K562 (cell line): Measurements from ENCODE around the gene CALCB. TPM values are rescaled to one million over a fixed set of nuclear protein-coding genes. Genes with fewer than 3 reads are reported as not detected.

Experiments used
- ATAC-seq: fragments of 200-7000 bp; cut with Tn5 transposase; 3 replicates; pipeline ENCODE4 v1.9.1; 2020; ENCODE audit warnings: moderate library complexity
- BruUV-seq: library from RNA; stranded (reverse); fragments of 400-500 nt; replicated peaks from 2 replicates; lab custom pipeline; 2021; lab: Mats Ljungman, UMichigan
- CTCF ChIA-PET: fragments of 300-600 bp; formaldehyde crosslinking; extraction: SDS; loops from one replicate; lab custom pipeline; 2021; ENCODE audit warnings: low intra/inter-chr PET ratio; lab: Yijun Ruan, JAX
- POLR2A ChIA-PET: fragments of 300-600, 350-650 bp; sonication (Branson Sonifier 250); formaldehyde crosslinking; extraction: SDS; loops from one replicate; lab custom pipeline; 2021; ENCODE audit warnings: antibody characterized with exemption, inconsistent platforms; lab: Yijun Ruan, JAX
- DNase-seq, 4 experiments: peaks; one replicate each; pipeline versions ENCODE4 v3.0.0 to v3.0.0-alpha.2; 2011 to 2018; ENCODE audit warnings: low spot score in 3 of 4, mixed read lengths in 3 of 4; ENCODE audit errors: extremely low read depth in 1 of 4
- FAIRE-seq: peaks from 2 replicates; lab custom pipeline; 2011; peaks lifted over from hg19 to GRCh38; lab: Jason Lieb, UNC
- H2AFZ ChIP-seq: 2 replicates; pipeline ENCODE4 v1.6.0; 2011; ENCODE audit warnings: low read depth, low read length, control low read depth, inconsistent platforms
- H3K27ac ChIP-seq: fragments of 200-600 bp; 3 replicates; pipeline ENCODE4 v1.8.0; 2011; ENCODE audit warnings: low read depth, mild to moderate bottlenecking, control low read depth, inconsistent platforms, low read length, moderate library complexity, mixed read lengths; ENCODE audit errors: extremely low read depth
- H3K27me3 ChIP-seq, 2 experiments: fragments of 300-600 bp in 1 of 2; 2 replicates in 1 of 2; 3 replicates in 1 of 2; pipeline versions ENCODE4 v1.6.0 to v1.8.0; 2011; ENCODE audit warnings: inconsistent platforms in 2 of 2, low read length in 2 of 2, mild to moderate bottlenecking in 1 of 2, mixed read lengths in 1 of 2, moderate library complexity in 1 of 2; ENCODE audit not compliant: control insufficient read depth in 2 of 2, insufficient read depth in 2 of 2
- H3K36me3 ChIP-seq: fragments of 300-600 bp; 3 replicates; pipeline ENCODE4 v1.8.0; 2011; ENCODE audit warnings: mild to moderate bottlenecking, low read length, inconsistent platforms; ENCODE audit not compliant: control insufficient read depth, insufficient read depth
- H3K4me1 ChIP-seq, 2 experiments: fragments of 200-600 bp in 1 of 2; replicated peaks in 1 of 2; 2 replicates in 1 of 2; 3 replicates in 1 of 2; pipeline versions ENCODE4 v1.5.1 to v1.8.0; 2011; ENCODE audit warnings: inconsistent platforms in 2 of 2, low read length in 2 of 2, mild to moderate bottlenecking in 1 of 2, mixed read lengths in 1 of 2, moderate library complexity in 1 of 2; ENCODE audit not compliant: control insufficient read depth in 2 of 2, insufficient read depth in 2 of 2
- H3K4me2 ChIP-seq: 2 replicates; pipeline ENCODE4 v1.6.1; 2011; ENCODE audit warnings: low read length, control low read depth, inconsistent platforms, mixed read lengths; ENCODE audit not compliant: insufficient read depth
- H3K4me3 ChIP-seq: fragments of 200-600 bp; sonication (generic), shearing (Covaris generic); 2 replicates; pipeline ENCODE4 v1.5.1; 2016; ENCODE audit warnings: control low read depth, inconsistent platforms
- H3K79me2 ChIP-seq: fragments of 200-600 bp; 3 replicates; pipeline ENCODE4 v1.8.0; 2011; ENCODE audit warnings: low read length, inconsistent platforms; ENCODE audit not compliant: control insufficient read depth, insufficient read depth
- H3K9ac ChIP-seq, 2 experiments: 2 replicates each; pipeline versions ENCODE4 v1.6.0 to v1.6.1; 2011; ENCODE audit warnings: low read depth in 2 of 2, low read length in 2 of 2, control low read depth in 1 of 2, inconsistent platforms in 1 of 2, mild to moderate bottlenecking in 1 of 2, mixed read lengths in 1 of 2; ENCODE audit not compliant: insufficient read depth in 1 of 2
- H3K9me1 ChIP-seq: one replicate; pipeline ENCODE4 v1.6.0; 2011; ENCODE audit warnings: inconsistent platforms, mild to moderate bottlenecking, low read length, moderate library complexity; ENCODE audit not compliant: control insufficient read depth, insufficient read depth
- H3K9me3 ChIP-seq: replicated peaks from 2 replicates; pipeline ENCODE4 v1.5.1; 2011; ENCODE audit warnings: low read depth, low read length, inconsistent platforms; ENCODE audit not compliant: control insufficient read depth, insufficient read depth
- H4K20me1 ChIP-seq: replicated peaks from 2 replicates; pipeline ENCODE4 v1.6.1; 2011; ENCODE audit warnings: low read length, inconsistent platforms, mixed read lengths; ENCODE audit not compliant: control insufficient read depth, insufficient read depth
- BRD4 ChIP-seq: fragments of 200-600 bp; sonication (generic); IDR thresholded peaks from 2 replicates; pipeline ENCODE4 v1.6.1; 2017; ENCODE audit warnings: inconsistent platforms
- ELF1 ChIP-seq: fragments of 200-800 bp; sonication (Bioruptor generic); IDR thresholded peaks from 2 replicates; pipeline ENCODE4 v1.6.1; 2016; ENCODE audit warnings: missing genetic modification characterization, missing compliant biosample characterization
- HEY1 ChIP-seq: fragments of 250-450 bp; sonication (Bioruptor Pico); IDR thresholded peaks from 2 replicates; pipeline ENCODE4 v1.5.0; 2020; ENCODE audit warnings: mild to moderate bottlenecking, moderate library complexity, borderline replicate concordance
- HMG20B ChIP-seq: fragments of 250-450 bp; sonication (Bioruptor Pico); IDR thresholded peaks from 2 replicates; pipeline ENCODE4 v1.5.0; 2021; ENCODE audit warnings: mild to moderate bottlenecking
- MAFK ChIP-seq: IDR thresholded peaks from 2 replicates; pipeline ENCODE4 v1.6.1; 2011; ENCODE audit warnings: low read length, improper control_type of control experiment
- MEIS2 ChIP-seq: fragments of 450-650 bp; IDR thresholded peaks from 2 replicates; pipeline ENCODE4 v1.6.1; 2014; ENCODE audit warnings: mild to moderate bottlenecking; ENCODE audit not compliant: partially characterized antibody
- MXI1 ChIP-seq: IDR thresholded peaks from 2 replicates; pipeline ENCODE4 v1.6.1; 2011; ENCODE audit warnings: low read depth, mild to moderate bottlenecking, improper control_type of control experiment, low read length
- NR1H2 ChIP-seq: sonication (generic); formaldehyde crosslinking; IDR thresholded peaks from 2 replicates; pipeline ENCODE4 v1.4.0; 2020; ENCODE audit warnings: mild to moderate bottlenecking, missing genetic modification reagents
- PCBP1 ChIP-seq: fragments of 200-400 bp; formaldehyde crosslinking; IDR thresholded peaks from 2 replicates; pipeline ENCODE4 v1.6.1; 2018; ENCODE audit warnings: mild to moderate bottlenecking, low read depth, low read length; ENCODE audit not compliant: poor library complexity, severe bottlenecking
- RNF2 ChIP-seq: sonication (generic); IDR thresholded peaks from 2 replicates; pipeline ENCODE4 v1.6.1; 2016
- SAFB ChIP-seq: fragments of 200-400 bp; formaldehyde crosslinking; IDR thresholded peaks from 2 replicates; pipeline ENCODE4 v1.6.1; 2017; ENCODE audit warnings: low read depth, low read length, borderline replicate concordance
- SLC30A9 ChIP-seq: fragments of 250-450 bp; sonication (Bioruptor Pico); IDR thresholded peaks from 2 replicates; pipeline ENCODE4 v1.8.0; 2022; ENCODE audit warnings: mild to moderate bottlenecking, moderate library complexity
- SMAD3 ChIP-seq: fragments of 450-650 bp; formaldehyde crosslinking; conservative IDR thresholded peaks from 2 replicates; pipeline ENCODE4 v1.4.0; 2020; ENCODE audit warnings: mild to moderate bottlenecking
- ZC3H8 ChIP-seq: fragments of 450-650 bp; IDR thresholded peaks from 2 replicates; pipeline ENCODE4 v1.6.1; 2017
- ZFPM2 ChIP-seq: fragments of 250-450 bp; sonication (Bioruptor Pico); IDR thresholded peaks from 2 replicates; pipeline ENCODE4 v1.5.1; 2022; ENCODE audit warnings: mild to moderate bottlenecking
- ZNF239 ChIP-seq: fragments of 250-450 bp; sonication (Bioruptor Pico); IDR thresholded peaks from 2 replicates; pipeline ENCODE4 v1.4.0; 2020; ENCODE audit warnings: mild to moderate bottlenecking
- ZNF3 ChIP-seq: fragments of 250-450 bp; sonication (Bioruptor Pico); IDR thresholded peaks from 2 replicates; pipeline ENCODE4 v1.5.0; 2021; ENCODE audit warnings: mild to moderate bottlenecking, moderate library complexity
- ZNF584 ChIP-seq: fragments of 200-800 bp; sonication (Bioruptor generic); IDR thresholded peaks from 2 replicates; pipeline ENCODE4 v1.6.1; 2016; ENCODE audit warnings: low read depth, mild to moderate bottlenecking, missing genetic modification characterization, missing compliant biosample characterization
- WGBS: fragments of 100-300 bp; shearing (Covaris generic); methylation state at CpG from one replicate; pipeline ENCODE4 v1.1.6; 2016; ENCODE audit warnings: low coverage, mixed read lengths; ENCODE audit not compliant: insufficient coverage; ENCODE audit errors: missing lambda C conversion rate; 5-methylcytosine and 5-hydroxymethylcytosine counted together
- in situ Hi-C: fragments of 300-500 bp; cut with MboI; formaldehyde crosslinking; loops from 4 replicates; pipeline ENCODE4 v1.15.0; 2018; ENCODE audit warnings: inconsistent platforms, mixed read lengths
- intact Hi-C: fragments of 100-400 bp; cut with micrococcal nuclease; formaldehyde crosslinking; loops from 2 replicates; pipeline ENCODE4 v1.14.2; 2022
- polyA plus RNA-seq, 8 experiments: library from polyadenylated mRNA; depleted of rRNA in 4 of 8; stranded (reverse) in 5 of 8; unstranded in 3 of 8; fragments of >200 nt; fragmentation: Nextera tagmentation in 2 of 8; fragmentation: Illumina TruSeq in 1 of 8; extraction: Ambion mirVana in 2 of 8; extraction: Trizol in 1 of 8; gene quantifications; 2 replicates each; pipeline versions ENCODE4 v1.2.1 to v1.2.3, GENCODE V29; 2011 to 2014; ENCODE audit warnings: inconsistent platforms in 1 of 8, missing spikeins in 1 of 8
- total RNA-seq, 7 experiments: library from RNA; depleted of rRNA in 6 of 7; stranded (reverse); fragments of >200 nt in 6 of 7; fragmentation: Illumina TruSeq in 2 of 7; extraction: Trizol in 2 of 7; gene quantifications; 2 replicates each; pipeline versions ENCODE4 v1.2.1 to v1.2.3, GENCODE V29; 2011 to 2021; ENCODE audit warnings: low replicate concordance in 1 of 7
- TF ChIP-seq, protein P1 (sequence below): fragments of 450-650 bp; formaldehyde crosslinking; IDR thresholded peaks from 2 replicates; pipeline ENCODE4 v1.4.0; 2020; ENCODE audit warnings: mild to moderate bottlenecking
- TF ChIP-seq, protein P2 (sequence below): fragments of 250-450 bp; sonication (Bioruptor Pico); IDR thresholded peaks from 2 replicates; pipeline ENCODE4 v1.8.0; 2022; ENCODE audit warnings: moderate library complexity, mild to moderate bottlenecking, inconsistent platforms

The CALCB gene
- total and polyA plus RNA-seq, 9 of the 15 experiments (the other 6 are each of a cell fraction or from before 2014, with no cell fraction given): not detected

DNA sequence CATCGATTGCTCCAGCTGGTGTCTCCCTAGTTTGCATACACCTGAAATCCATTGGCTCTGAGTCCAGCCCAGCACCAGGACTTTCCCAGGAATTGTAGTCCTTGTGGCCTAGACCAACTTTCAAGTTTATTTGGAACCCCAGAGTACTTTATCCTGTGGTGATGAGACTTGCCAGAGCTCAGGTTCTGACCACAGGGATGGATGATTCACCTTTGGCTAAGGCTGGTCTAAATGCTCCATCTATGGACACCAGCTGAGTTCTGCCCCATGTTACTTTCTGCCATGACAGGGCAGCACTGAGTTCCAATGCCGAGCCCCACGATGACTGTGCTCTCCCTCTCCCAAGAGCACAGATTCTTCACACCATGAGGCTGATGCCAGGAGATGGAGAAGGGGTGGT, 24.0 kb downstream of the CALCB start:
- Histone ChIP-seq H3K27ac (no peak overlapping the region), H3K27me3 (no peaks in the 10 kb centered on the region), H3K4me1 (no peaks in the 10 kb centered on the region), H3K9me3 (no peaks in the 10 kb centered on the region), H3K36me3 (no peaks in the 10 kb centered on the region), H4K20me1 (no peaks in the 10 kb centered on the region), H3K79me2 (no peaks in the 10 kb centered on the region), H3K9ac (no peak overlapping the region), H3K4me3 (no peak overlapping the region), H3K9me1 (no peaks in the 10 kb centered on the region), H2AFZ (no peak overlapping the region), H3K4me2 (no peak overlapping the region)
- 0% methylated on average over 3 of the region's 3 CpGs for WGBS
- no TSS peak for BruUV-seq
- DNase-seq (no peak), FAIRE-seq (no peak), ATAC-seq (no peak)
- in situ Hi-C loops: no loop called here
- intact Hi-C loops: no loop called here
- ChIA-PET POLR2A (no interaction called here), CTCF (no interaction called here)
- no peak for TF ChIP-seq BRD4
- TF ChIP-seq, protein P1, sequence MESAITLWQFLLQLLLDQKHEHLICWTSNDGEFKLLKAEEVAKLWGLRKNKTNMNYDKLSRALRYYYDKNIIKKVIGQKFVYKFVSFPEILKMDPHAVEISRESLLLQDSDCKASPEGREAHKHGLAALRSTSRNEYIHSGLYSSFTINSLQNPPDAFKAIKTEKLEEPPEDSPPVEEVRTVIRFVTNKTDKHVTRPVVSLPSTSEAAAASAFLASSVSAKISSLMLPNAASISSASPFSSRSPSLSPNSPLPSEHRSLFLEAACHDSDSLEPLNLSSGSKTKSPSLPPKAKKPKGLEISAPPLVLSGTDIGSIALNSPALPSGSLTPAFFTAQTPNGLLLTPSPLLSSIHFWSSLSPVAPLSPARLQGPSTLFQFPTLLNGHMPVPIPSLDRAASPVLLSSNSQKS (CRISPR knock-in tag): no peak
- no peak for TF ChIP-seq MAFK

DNA sequence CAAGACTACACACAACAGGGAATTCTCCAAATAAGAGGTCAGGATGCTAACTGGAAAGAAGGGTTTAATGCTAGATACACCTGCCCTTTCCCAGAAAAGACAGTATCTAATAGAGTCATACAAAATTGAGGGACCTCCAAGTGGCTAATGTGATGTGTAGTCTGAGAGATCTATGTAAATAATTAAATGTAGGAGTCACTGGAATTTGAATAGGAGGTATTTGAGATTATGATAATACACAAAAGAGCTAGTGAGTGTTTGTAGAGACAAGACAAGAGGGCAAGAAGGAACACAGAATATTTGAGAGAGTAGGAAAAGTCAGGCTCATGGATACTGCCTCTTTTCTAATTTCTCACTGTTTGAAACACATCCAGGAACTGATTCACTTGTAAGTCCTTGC, 25.9 kb downstream of the CALCB start:
- ChIA-PET POLR2A (no interaction called here), CTCF (no interaction called here)
- Histone ChIP-seq H3K9me3 (no peaks in the 10 kb centered on the region), H3K9ac (no peak overlapping the region), H3K79me2 (no peaks in the 10 kb centered on the region), H2AFZ (no peak overlapping the region), H3K27me3 (no peaks in the 10 kb centered on the region), H3K4me1 (no peaks in the 10 kb centered on the region), H3K4me2 (no peak overlapping the region), H3K4me3 (no peak overlapping the region), H3K27ac (no peak overlapping the region), H3K9me1 (no peaks in the 10 kb centered on the region), H4K20me1 (no peaks in the 10 kb centered on the region), H3K36me3 (no peaks in the 10 kb centered on the region)
- intact Hi-C loops: no loop called here
- no TSS peak for BruUV-seq
- in situ Hi-C loops: no loop called here
- no peak for FAIRE-seq
- ATAC-seq: no peak
- DNase-seq: no peak
- no peak for TF ChIP-seq RNF2
- TF ChIP-seq ZNF239: no peak
- TF ChIP-seq ZNF584 (CRISPR knock-in tag): no peak
- no peak for TF ChIP-seq BRD4
- no peak for TF ChIP-seq NR1H2
- no peak for TF ChIP-seq ZFPM2 (CRISPR knock-in tag)
- TF ChIP-seq MEIS2: no peak
- no peak for TF ChIP-seq HEY1 (CRISPR knock-in tag)
- TF ChIP-seq HMG20B (CRISPR knock-in tag): no peak
- no peak for TF ChIP-seq SMAD3 (CRISPR knock-in tag)
- TF ChIP-seq PCBP1: no peak
- no peak for TF ChIP-seq SAFB
- TF ChIP-seq SLC30A9 (CRISPR knock-in tag): no peak
- TF ChIP-seq MXI1: no peak
- TF ChIP-seq ZNF3 (CRISPR knock-in tag): no peak
- TF ChIP-seq, protein P2, sequence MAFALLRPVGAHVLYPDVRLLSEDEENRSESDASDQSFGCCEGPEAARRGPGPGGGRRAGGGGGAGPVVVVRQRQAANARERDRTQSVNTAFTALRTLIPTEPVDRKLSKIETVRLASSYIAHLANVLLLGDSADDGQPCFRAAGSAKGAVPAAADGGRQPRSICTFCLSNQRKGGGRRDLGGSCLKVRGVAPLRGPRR (CRISPR knock-in tag): no peak
- no peak for TF ChIP-seq ZC3H8
- no peak for TF ChIP-seq ELF1
